Measurements from ENCODE around the gene ANKS1B. TPM values are rescaled to one million over a fixed set of nuclear protein-coding genes. Genes with fewer than 3 reads are reported as not detected.

Gene ANKS1B
- total RNA-seq, 1 donor: 0.21 TPM

DNA sequence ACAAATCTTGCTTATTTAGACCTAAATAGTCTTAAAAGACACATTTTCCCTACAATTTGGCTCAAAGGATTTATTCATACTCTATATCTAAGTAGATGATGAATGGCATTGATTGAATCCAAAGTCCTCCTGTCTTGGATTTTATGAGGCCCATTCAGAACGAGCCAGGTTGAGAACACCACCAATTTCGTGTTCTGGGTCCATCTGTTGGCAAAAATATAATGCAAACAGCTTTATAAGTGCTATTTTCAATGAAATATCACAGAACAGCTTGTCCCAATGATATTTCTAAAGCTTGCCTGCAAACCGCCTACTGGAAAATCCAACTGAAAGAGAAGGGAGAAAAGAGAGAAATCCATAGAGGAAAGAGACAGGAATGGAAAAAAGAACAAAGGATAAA is 542.0 kb downstream of the ANKS1B start:
- Histone ChIP-seq H3K9me3 (ENCODE audit: low read depth, low read length) (no peaks in the 10 kb centered on the region), H3K27me3 (ENCODE audit: insufficient read depth, low read length) (no peaks in the 10 kb centered on the region), H3K4me3 (ENCODE audit: low read length) (no peak overlapping the region), H3K4me1 (ENCODE audit: insufficient read depth, low read length) (no peaks in the 10 kb centered on the region)

DNA sequence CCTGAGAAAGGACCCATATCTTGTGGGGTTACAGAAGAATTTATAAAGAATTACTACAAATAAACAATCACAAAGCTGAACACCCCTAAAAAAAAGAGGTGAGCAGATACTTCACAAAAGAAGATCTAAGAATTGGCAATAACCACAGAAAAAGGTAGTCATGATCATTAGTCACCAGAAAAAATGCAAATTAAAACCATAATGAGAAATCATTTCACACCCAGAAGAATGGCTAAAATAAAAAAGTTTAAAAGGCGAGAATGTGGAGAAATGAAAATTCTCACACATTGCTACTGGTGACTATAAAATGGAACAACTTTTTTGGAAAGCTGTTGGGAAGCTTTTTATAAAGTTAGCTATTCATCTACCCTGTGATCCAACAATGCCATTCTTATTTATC is 545.3 kb downstream of the ANKS1B start:
- no peaks in the 10 kb centered on the region for H3K4me1 ChIP-seq (ENCODE audit: insufficient read depth, low read length)
- no peaks in the 10 kb centered on the region for H3K9me3 ChIP-seq (ENCODE audit: low read depth, low read length)
- H3K27me3 ChIP-seq (ENCODE audit: insufficient read depth, low read length): no peaks in the 10 kb centered on the region
- no peak overlapping the region for H3K4me3 ChIP-seq (ENCODE audit: low read length)

DNA sequence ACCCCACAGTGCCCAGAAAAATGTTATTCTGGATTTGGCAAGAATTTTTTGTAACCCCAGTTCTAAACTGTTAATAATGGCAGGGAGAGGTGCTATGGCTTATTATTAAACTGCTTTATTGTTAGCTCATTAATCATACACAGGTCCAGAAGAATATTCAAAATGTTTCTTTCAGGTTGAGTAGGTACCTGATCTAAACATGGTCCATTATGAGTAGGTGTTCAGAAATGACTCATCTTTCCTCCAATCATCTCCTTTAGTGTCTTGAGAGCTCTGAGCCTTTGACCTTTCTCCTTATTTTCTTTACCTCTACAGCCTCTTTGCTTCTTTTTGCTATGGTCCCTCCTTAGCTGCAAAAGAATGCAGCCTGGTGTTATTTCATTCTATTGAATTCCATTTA is 548.2 kb downstream of the ANKS1B start:
- Histone ChIP-seq H3K9me3 (ENCODE audit: low read depth, low read length) (no peaks in the 10 kb centered on the region), H3K4me1 (ENCODE audit: insufficient read depth, low read length) (no peaks in the 10 kb centered on the region), H3K27me3 (ENCODE audit: insufficient read depth, low read length) (no peaks in the 10 kb centered on the region), H3K4me3 (ENCODE audit: low read length) (no peak overlapping the region)

DNA sequence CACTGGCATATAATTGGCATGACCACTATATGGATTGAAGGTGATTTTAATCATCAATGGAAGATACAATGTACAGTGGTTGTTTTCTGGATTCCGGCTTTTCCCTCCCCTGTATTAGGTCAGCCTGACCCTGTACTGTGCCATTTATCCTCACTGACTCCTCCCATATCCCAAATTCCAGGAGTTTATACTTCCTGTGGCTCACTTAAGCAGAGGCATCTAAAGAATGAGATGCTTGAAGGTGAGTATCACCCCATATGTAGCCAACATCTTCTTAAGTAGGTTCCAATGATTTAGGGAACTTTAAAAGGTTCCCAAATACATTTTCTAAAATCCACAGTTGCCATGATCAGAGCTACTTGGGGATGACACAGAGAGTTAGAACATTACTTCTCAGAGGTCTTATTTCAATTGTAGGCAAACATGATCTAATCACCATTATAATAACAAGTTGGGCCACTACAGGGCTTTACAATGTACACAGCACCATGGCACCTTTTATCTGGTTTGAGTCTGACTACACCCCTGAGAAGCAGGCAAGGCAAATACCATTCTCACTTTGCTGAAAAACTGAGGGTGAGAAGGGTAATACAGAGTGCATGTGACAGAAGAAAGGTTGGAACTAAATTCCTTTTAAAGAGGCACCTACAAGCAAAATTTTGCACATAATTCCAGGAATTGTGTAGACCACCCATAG is 549.5 kb downstream of the ANKS1B start:
- H3K4me3 ChIP-seq (ENCODE audit: low read length): no peak overlapping the region
- H3K9me3 ChIP-seq (ENCODE audit: low read depth, low read length): no peaks in the 10 kb centered on the region
- H3K4me1 ChIP-seq (ENCODE audit: insufficient read depth, low read length): no peaks in the 10 kb centered on the region
- no peaks in the 10 kb centered on the region for H3K27me3 ChIP-seq (ENCODE audit: insufficient read depth, low read length)

DNA sequence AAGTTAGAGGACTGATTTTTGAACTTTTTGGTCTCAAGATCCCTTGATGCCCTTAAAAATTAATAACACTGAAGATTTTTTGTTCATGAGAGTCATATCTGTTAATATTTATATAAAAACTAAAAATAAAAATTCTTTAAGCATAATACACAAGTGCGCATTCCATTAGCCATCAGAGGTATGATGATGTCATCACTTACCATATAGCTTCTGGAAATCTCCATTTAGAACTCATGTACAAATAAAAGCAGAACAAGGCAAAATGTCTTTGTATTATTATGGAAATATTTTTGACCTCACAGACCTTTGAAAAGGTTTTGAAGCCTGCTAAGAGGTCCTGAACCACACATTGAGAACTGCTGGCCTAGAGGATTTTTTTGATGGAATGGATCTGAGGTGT is 551.6 kb downstream of the ANKS1B start:
- no peaks in the 10 kb centered on the region for H3K4me1 ChIP-seq (ENCODE audit: insufficient read depth, low read length)
- H3K27me3 ChIP-seq (ENCODE audit: insufficient read depth, low read length): no peaks in the 10 kb centered on the region
- no peak overlapping the region for H3K4me3 ChIP-seq (ENCODE audit: low read length)
- no peaks in the 10 kb centered on the region for H3K9me3 ChIP-seq (ENCODE audit: low read depth, low read length)

DNA sequence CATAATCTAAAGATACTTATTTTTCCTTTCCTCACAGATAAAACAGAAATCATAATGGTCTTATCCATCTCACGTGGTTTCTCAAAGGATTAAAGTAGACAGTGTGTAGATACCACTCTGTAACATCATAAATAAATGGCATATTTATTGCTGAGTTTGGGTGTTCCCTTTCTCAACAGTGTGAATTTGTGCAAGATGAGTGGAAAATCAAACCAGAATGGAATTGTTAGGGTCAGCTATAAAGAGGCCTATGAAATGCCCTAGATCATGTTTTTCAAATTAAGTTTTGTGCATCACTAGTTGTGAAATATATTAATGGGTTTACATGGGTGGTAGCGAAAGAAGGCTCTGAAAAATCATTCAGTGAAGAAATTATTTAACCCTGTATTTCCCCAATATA is 553.5 kb downstream of the ANKS1B start:
- Histone ChIP-seq H3K27me3 (ENCODE audit: insufficient read depth, low read length) (no peaks in the 10 kb centered on the region), H3K4me3 (ENCODE audit: low read length) (no peak overlapping the region), H3K4me1 (ENCODE audit: insufficient read depth, low read length) (no peaks in the 10 kb centered on the region), H3K9me3 (ENCODE audit: low read depth, low read length) (no peaks in the 10 kb centered on the region)

DNA sequence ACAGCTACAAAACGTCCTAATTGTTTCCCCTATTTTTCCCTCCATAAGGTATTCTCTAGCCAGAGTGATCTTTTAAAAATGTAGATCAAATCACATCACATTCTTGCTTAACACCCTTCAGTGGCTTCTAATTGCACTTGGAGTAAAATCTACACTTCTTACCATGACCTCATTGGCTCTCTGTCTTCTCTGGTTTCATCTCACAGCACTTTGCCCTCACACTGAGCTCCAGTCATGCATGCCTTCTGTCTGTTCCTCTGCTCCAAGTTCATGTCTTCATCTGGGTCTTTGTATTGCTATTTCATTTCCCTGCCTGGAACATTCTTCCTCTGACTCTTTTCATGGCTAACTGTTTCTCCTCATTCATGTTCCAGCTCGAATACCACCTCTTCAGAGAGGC is 557.6 kb downstream of the ANKS1B start:
- no peaks in the 10 kb centered on the region for H3K27me3 ChIP-seq (ENCODE audit: insufficient read depth, low read length)
- no peak overlapping the region for H3K4me3 ChIP-seq (ENCODE audit: low read length)
- H3K9me3 ChIP-seq (ENCODE audit: low read depth, low read length): no peaks in the 10 kb centered on the region
- no peaks in the 10 kb centered on the region for H3K4me1 ChIP-seq (ENCODE audit: insufficient read depth, low read length)

DNA sequence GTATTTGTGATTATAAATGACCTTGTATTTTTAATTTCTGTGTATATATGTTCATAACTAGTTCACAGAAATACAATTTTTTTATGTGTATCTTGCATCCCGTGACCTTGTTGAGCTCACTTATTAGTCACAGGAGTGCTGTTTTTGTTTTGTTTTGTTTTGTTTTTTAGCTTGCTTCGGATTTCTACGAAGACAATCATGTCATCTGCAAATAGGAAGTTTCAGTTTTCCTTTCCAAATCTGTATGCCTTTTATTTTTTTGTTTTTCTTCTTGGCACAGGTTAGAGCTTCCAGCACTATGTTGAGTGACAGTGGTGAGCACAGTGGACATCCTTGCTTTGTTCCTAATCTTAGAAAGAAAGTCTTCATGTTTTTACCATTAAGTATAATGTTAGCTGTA is 566.4 kb downstream of the ANKS1B start:
- Histone ChIP-seq H3K27me3 (ENCODE audit: insufficient read depth, low read length) (no peaks in the 10 kb centered on the region), H3K4me1 (ENCODE audit: insufficient read depth, low read length) (no peaks in the 10 kb centered on the region), H3K9me3 (ENCODE audit: low read depth, low read length) (no peaks in the 10 kb centered on the region), H3K4me3 (ENCODE audit: low read length) (no peak overlapping the region)

DNA sequence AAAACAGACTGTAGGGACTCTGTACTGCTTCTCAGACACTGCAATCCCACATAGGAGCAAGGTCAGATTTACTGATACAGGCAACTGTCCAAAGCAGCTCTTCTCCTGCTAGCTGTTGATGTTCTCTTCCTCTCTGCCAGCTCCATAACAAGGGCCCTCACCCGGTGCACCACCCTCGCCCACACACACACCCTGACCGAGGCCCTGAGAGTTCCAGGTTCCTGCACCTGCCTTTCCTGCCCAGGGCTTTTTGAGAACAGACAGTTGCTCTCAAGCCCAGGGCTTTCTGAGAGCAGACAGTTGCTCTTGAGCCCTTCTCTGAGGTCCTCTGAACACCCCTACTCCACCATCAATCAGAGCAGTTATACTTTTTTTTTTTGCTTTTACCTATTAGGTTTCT is 571.0 kb downstream of the ANKS1B start:
- H3K4me1 ChIP-seq (ENCODE audit: insufficient read depth, low read length): no peaks in the 10 kb centered on the region
- no peaks in the 10 kb centered on the region for H3K9me3 ChIP-seq (ENCODE audit: low read depth, low read length)
- no peak overlapping the region for H3K4me3 ChIP-seq (ENCODE audit: low read length)

DNA sequence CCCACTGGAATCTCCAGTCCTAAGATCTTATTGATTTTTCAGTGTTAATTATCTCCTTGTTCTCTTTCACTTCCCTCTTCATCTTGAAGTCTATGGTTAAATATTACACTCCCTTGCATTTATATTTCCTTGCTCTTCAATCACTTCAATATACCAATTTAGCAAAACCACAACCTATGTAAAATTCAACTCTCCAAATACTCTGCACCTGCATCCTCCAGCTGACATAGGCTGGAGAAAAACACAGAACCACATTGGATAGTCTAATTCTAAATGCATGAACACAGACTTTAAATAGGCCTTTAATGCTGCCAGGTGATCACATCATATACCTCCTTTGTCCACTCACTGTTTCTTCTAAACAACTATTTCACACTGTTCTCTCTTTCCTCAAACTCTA is 591.0 kb downstream of the ANKS1B start:
- H3K4me3 ChIP-seq (ENCODE audit: low read length): no peak overlapping the region
- H3K9me3 ChIP-seq (ENCODE audit: low read depth, low read length): no peaks in the 10 kb centered on the region
- no peaks in the 10 kb centered on the region for H3K27me3 ChIP-seq (ENCODE audit: insufficient read depth, low read length)
- no peaks in the 10 kb centered on the region for H3K4me1 ChIP-seq (ENCODE audit: insufficient read depth, low read length)

More for the DNA sequence above, 571.0 kb downstream of the ANKS1B start:
- no peaks in the 10 kb centered on the region for H3K27me3 ChIP-seq (ENCODE audit: insufficient read depth, low read length)

DNA sequence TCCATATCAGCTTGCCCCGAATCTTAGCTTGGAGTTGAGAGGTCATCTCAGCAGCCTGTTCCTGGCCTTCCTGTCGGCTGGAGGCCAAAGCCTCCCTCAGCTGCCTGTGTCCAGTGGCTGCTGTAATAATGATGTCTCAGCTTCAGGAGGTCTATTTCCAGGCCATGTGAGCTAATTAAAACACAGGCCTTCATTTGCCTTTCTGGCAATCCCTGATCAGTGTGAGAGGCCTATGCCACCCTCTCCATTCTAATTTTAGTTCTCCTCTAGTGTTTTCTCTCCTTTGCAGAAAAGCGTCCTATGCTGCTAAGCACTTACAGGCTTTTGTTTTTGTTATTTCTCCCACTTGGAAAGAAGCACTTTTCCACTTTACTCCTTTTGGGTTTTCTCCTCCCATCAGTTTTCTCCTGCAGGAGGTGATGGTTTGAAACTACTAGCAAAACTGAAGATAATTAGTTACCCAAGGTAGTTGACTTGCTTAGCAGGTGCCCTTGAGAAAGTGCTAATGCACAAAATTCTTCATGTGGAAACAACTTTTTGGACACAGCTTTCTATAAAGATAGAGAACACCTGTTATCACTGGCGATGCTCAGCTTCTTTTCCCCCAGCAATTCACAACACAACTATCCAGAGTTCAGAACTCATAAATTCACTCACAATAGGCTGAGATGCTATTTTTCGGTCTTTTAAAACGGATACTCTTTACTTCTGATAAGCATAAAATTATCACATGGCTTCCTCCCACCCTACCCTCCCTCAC is 592.5 kb downstream of the ANKS1B start:
- no peaks in the 10 kb centered on the region for H3K4me1 ChIP-seq (ENCODE audit: insufficient read depth, low read length)
- H3K4me3 ChIP-seq (ENCODE audit: low read length): no peak overlapping the region
- no peaks in the 10 kb centered on the region for H3K27me3 ChIP-seq (ENCODE audit: insufficient read depth, low read length)
- H3K9me3 ChIP-seq (ENCODE audit: low read depth, low read length): no peaks in the 10 kb centered on the region

DNA sequence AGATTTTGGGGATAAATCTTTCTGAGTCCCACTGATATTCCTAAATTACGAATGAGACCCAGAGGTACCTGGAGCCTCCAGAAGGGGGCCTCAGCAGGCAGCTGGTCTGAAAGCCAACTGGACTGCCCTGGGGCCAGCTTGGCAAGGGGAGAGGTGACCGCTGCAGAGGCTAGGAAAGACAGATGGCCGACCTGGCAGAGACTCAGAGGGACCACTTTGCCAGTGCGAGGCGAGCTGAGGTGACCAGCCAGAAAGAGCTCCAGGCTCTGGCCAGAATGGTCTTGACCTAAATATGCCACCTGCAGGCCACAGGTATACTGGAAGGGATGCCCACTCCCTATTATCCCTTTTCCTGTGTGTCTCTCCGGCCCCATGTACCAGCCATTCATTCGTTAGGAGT is 594.0 kb downstream of the ANKS1B start:
- no peaks in the 10 kb centered on the region for H3K27me3 ChIP-seq (ENCODE audit: insufficient read depth, low read length)
- no peaks in the 10 kb centered on the region for H3K9me3 ChIP-seq (ENCODE audit: low read depth, low read length)
- H3K4me1 ChIP-seq (ENCODE audit: insufficient read depth, low read length): no peaks in the 10 kb centered on the region
- no peak overlapping the region for H3K4me3 ChIP-seq (ENCODE audit: low read length)

DNA sequence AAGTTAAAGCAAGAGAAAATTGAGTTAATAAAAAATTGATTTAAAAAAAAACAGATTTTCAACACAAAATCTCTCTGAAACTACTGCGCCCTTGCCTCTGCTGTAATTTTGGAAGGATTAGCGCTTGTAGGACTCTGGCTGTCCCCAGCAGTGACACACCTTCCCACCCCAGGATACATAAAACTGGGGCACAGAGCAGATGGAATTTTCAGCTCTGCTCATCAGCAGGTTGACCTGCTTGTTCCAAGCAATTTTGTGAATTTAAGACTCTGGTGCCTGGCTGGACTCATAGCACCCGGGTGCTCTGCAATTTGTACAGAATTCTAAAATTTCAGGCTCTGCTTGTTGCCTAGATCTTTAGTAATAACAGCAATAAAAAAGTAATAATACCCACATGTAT is 595.0 kb downstream of the ANKS1B start:
- H3K4me3 ChIP-seq (ENCODE audit: low read length): no peak overlapping the region
- no peaks in the 10 kb centered on the region for H3K27me3 ChIP-seq (ENCODE audit: insufficient read depth, low read length)
- H3K4me1 ChIP-seq (ENCODE audit: insufficient read depth, low read length): no peaks in the 10 kb centered on the region

DNA sequence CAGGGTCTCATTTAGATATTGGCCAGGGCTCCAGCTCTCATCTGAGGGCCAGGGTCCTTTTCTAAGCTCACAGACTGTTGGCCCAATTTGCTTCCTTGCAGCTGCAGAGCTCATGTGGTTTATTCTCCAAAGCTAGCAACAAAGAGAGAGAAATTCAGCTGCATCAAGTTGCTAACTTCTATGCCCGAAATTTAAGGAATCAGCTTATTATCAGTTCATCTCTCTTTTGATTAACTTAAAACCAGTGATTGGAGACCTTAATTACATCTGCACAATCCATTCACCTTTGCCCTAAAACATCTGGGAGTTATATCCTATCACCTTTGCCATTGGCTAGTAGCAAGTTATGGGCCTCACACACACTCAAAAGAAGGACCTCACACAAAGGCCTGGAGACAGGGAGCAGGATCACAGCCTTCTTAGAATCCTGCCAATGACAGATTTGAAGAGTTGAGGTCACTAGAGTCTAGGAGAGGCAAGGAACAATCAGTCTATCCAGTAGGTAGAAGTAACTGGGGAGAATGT is 596.0 kb downstream of the ANKS1B start:
- H3K27me3 ChIP-seq (ENCODE audit: insufficient read depth, low read length): no peaks in the 10 kb centered on the region
- H3K9me3 ChIP-seq (ENCODE audit: low read depth, low read length): no peaks in the 10 kb centered on the region
- no peak overlapping the region for H3K4me3 ChIP-seq (ENCODE audit: low read length)
- H3K4me1 ChIP-seq (ENCODE audit: insufficient read depth, low read length): no peaks in the 10 kb centered on the region

More for the DNA sequence above, 595.0 kb downstream of the ANKS1B start:
- H3K9me3 ChIP-seq (ENCODE audit: low read depth, low read length): no peaks in the 10 kb centered on the region

DNA sequence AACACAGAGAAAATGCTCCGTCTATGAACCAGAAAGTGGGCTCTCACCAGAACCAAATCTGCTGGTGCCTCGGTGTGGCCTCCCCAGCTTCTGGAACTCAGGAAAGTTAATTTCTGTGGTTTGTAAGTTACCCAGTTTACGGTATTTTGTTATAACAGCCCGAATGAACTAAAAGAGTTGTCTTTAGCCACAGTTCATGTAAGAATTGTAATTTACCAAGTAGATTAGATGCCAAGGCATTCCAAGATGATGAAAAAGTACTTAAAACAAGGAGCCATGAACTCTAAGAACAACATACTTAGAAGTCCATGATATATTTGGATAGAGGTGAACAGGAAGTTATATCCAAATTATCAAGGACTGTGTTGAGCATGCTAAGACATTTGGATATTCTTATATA is 597.1 kb downstream of the ANKS1B start:
- H3K9me3 ChIP-seq (ENCODE audit: low read depth, low read length): no peaks in the 10 kb centered on the region
- no peaks in the 10 kb centered on the region for H3K27me3 ChIP-seq (ENCODE audit: insufficient read depth, low read length)
- no peak overlapping the region for H3K4me3 ChIP-seq (ENCODE audit: low read length)
- H3K4me1 ChIP-seq (ENCODE audit: insufficient read depth, low read length): no peaks in the 10 kb centered on the region

DNA sequence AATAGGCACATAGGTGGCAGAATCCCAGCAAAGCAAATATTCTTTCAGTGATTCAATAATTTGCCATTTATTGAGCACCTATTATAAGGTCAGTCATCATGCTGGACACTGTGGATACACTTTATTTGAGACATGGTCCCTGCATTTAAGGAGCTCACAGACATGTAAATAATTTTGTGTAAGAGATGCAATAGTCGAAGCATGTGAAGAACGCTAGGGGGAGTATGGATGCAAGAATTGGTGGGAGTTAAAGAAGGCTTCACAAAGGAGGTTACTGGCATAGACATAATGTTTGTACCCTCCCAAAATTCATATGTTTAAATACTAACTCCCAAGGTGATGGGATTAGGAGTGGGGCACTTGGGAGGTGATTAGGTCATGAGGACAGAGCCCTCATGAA is 597.8 kb downstream of the ANKS1B start:
- H3K4me1 ChIP-seq (ENCODE audit: insufficient read depth, low read length): no peaks in the 10 kb centered on the region
- no peak overlapping the region for H3K4me3 ChIP-seq (ENCODE audit: low read length)
- H3K27me3 ChIP-seq (ENCODE audit: insufficient read depth, low read length): no peaks in the 10 kb centered on the region
- no peaks in the 10 kb centered on the region for H3K9me3 ChIP-seq (ENCODE audit: low read depth, low read length)

All from mononuclear cell (primary cell).